RPMI7951 (cell line): ENCODE data around the gene PTPRQ. TPM values are rescaled to one million over a fixed set of nuclear protein-coding genes. Genes with fewer than 3 reads are reported as not detected.

Experiments
- DNase-seq: peaks from one replicate; pipeline ENCODE4 v3.0.0-alpha.2; 2012; ENCODE audit warnings: low read depth
- total RNA-seq: library from RNA; depleted of rRNA; stranded (reverse); fragments of >200 nt; shearing (Covaris generic); gene quantifications from 2 replicates; pipeline ENCODE4 v1.2.3, GENCODE V29; 2014

PTPRQ gene
- total RNA-seq, 1 experiment from 2014 or later, result under 0.01 TPM

- DNase-seq, result peak; percentile 80
Observed at GRCh38 chr12:80553316-80553715, 109.3 kb downstream of the PTPRQ start.

GRCh38 chr12:80556566-80556965 is 112.5 kb downstream of the PTPRQ start:
- DNase-seq, result no peak

- no peak for DNase-seq
Observed at GRCh38 chr12:80559766-80560165, 115.7 kb downstream of the PTPRQ start.

GRCh38 chr12:80565271-80565670 is 121.2 kb downstream of the PTPRQ start:
- no peak for DNase-seq

GRCh38 chr12:80567401-80567800 is 123.4 kb downstream of the PTPRQ start:
- no peak for DNase-seq

GRCh38 chr12:80576641-80577418 is 132.8 kb downstream of the PTPRQ start:
- no peak for DNase-seq

- peak; percentile 95 for DNase-seq
Observed at GRCh38 chr12:80580254-80580653, 136.2 kb downstream of the PTPRQ start.

GRCh38 chr12:80581783-80582182 is 137.7 kb downstream of the PTPRQ start:
- DNase-seq, result no peak

GRCh38 chr12:80582431-80582830 is 138.4 kb downstream of the PTPRQ start:
- no peak for DNase-seq

- DNase-seq, result no peak
Observed at GRCh38 chr12:80589077-80589476, 145.0 kb downstream of the PTPRQ start.

- DNase-seq, result no peak
Observed at GRCh38 chr12:80590085-80590484, 146.1 kb downstream of the PTPRQ start.

GRCh38 chr12:80593766-80594165 is 149.7 kb downstream of the PTPRQ start:
- peak; percentile 80 for DNase-seq

- no peak for DNase-seq
Observed at GRCh38 chr12:80596509-80596908, 152.5 kb downstream of the PTPRQ start.

- DNase-seq, result peak; percentile 74
Observed at GRCh38 chr12:80598004-80598606, 154.1 kb downstream of the PTPRQ start.

- DNase-seq, result no peak
Observed at GRCh38 chr12:80602455-80602854, 158.4 kb downstream of the PTPRQ start.

GRCh38 chr12:80607361-80608135 is 163.5 kb downstream of the PTPRQ start:
- DNase-seq, result no peak

- no peak for DNase-seq
Observed at GRCh38 chr12:80617733-80618132, 173.7 kb downstream of the PTPRQ start.

- no peak for DNase-seq
Observed at GRCh38 chr12:80620281-80620680, 176.2 kb downstream of the PTPRQ start.

- DNase-seq, result peak; percentile 60
Observed at GRCh38 chr12:80622271-80622670, 178.2 kb downstream of the PTPRQ start.

GRCh38 chr12:80625051-80625450 is 181.0 kb downstream of the PTPRQ start:
- DNase-seq, result peak; percentile 16

- DNase-seq, result no peak
Observed at GRCh38 chr12:80625901-80626300, 181.9 kb downstream of the PTPRQ start.

GRCh38 chr12:80627782-80628181 is 183.7 kb downstream of the PTPRQ start:
- peak; percentile 3 for DNase-seq

GRCh38 chr12:80632835-80633234 is 188.8 kb downstream of the PTPRQ start:
- DNase-seq, result peak; percentile 54
